Amniotic stem cell (primary cell): ENCODE results near the gene GPC5.

Source experiments
- DNase-seq: peaks from one replicate; lab custom pipeline; 2025; lab: John Stamatoyannopoulos, UW

The GPC5 gene

GRCh38 chr13:91721413-91721812 lies 323.0 kb downstream of the GPC5 start:
- DNase-seq = no peak

GRCh38 chr13:91722267-91722884 lies 324.0 kb downstream of the GPC5 start:
- DNase-seq = no peak

GRCh38 chr13:91724591-91724990 lies 326.2 kb downstream of the GPC5 start:
- no peak for DNase-seq

- no peak for DNase-seq
These were observed 327.2 kb downstream of the GPC5 start for GRCh38 chr13:91725646-91726045.

DNA sequence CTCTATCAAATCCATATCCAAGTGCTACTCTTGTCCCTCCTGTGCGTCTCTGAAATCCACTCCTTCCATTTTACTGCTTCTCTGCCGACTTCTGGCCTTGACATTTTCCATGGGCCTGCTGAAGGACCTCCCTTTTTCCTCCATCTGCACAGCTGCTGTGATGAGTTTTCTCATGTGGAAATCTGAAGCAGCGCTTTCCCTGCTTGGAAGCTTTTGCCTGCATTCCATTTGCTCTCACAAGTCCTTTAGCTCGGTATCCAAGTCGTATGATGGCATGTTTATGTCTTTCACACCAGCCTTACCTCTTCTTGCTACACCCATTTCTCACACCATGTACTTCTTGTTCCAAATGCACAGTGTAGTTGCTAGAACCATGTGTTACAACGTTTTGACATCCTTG lies 328.2 kb downstream of the GPC5 start:
- no peak for DNase-seq

DNA sequence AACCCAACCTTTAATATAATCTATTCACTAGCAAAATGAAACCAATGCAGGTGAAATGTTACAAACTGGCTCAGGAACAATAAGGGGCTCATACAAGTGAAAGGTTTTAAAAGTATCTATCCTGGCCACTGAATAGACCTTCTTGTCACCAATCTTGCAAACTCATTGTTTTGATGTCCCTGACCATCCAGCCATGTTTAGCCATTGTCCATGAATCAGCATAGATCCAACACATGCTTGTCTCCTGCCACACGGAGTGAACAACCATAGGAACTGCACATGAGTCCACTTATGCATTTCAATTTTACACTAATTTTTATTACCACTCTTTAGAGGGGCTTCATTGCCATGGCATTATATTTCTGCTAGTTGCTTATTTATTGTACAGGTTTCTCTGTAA lies 331.4 kb downstream of the GPC5 start:
- DNase-seq = no peak

DNA sequence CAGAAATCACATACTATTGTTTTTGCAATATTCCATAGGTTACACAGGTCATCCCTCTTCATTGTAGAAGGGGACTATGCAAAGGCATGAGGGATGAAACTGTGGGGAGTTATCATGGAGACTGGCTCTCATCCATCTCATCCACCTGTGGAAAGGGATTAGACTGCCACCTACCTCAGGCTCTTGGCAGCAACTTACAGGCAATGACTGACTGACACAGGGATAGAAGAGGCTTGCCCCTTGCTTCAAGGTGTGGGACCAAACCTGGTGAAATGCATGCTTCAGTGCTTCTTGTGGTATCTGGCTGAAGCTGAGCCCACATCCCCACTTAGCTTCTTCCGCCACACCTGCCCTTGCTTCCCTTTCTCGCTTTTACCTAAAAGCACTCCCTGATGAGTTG lies 341.3 kb downstream of the GPC5 start:
- DNase-seq = no peak

GRCh38 chr13:91740756-91741155 lies 342.3 kb downstream of the GPC5 start:
- DNase-seq = no peak

DNA sequence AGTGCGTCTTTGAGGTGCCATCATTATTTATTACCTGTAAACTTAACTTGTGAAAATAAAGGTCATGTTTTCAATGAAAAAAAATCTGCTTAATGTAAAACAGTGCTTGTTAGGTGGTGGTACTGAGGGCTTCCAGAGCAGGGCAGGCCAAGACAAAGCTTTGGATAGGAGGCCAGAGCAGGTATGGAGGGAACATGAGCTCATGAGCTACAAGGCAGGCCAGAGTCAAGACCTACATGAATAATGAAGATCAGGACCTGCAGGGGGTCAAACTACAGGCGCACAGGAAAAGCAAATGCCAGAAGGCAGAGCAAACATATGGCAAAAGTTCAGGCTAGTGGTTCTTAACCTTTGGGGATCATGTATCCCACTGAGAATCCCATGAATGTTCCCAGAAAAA lies 343.5 kb downstream of the GPC5 start:
- DNase-seq = no peak

- no peak for DNase-seq
These were observed 345.9 kb downstream of the GPC5 start for GRCh38 chr13:91744284-91744683.

- DNase-seq = no peak
These were observed 347.5 kb downstream of the GPC5 start for GRCh38 chr13:91745967-91746366.

- DNase-seq = no peak
These were observed 348.8 kb downstream of the GPC5 start for GRCh38 chr13:91747186-91747585.

DNA sequence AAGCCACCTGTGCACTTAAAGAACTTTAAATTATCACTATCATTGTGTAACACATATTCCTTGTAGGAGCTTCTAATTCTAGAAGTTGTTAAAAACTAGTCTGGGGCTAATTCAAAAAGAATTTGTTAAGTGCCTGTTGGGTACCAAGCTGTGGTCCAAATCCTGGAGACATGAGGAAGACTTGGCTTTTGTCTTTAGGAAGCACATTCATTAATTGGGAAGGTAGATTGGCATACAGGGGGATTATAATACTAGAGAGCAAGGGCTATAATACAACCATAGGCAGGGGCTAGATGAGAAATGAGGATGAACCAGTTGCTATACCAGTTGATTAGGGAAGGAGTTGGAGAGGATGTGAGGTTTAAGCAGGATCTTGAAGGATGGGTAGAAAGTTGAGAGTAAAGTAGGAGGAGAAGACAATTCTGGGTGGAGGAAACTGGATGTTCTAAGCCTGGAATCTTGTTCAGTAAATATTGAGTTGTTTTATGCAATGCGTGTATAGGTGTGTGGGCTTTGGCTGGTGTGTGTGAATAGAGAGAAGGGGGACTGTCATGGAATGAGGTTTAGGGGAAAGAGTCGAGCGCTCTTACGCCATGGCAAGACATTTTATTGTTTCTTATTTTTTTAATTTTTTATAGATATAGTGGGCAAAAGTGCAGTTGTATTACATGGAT lies 350.1 kb downstream of the GPC5 start:
- DNase-seq = no peak

GRCh38 chr13:91758724-91759123 lies 360.3 kb downstream of the GPC5 start:
- DNase-seq = no peak

GRCh38 chr13:91762957-91763356 lies 364.5 kb downstream of the GPC5 start:
- DNase-seq = no peak

GRCh38 chr13:91764527-91764926 lies 366.1 kb downstream of the GPC5 start:
- no peak for DNase-seq

- no peak for DNase-seq
These were observed 369.2 kb downstream of the GPC5 start for GRCh38 chr13:91767651-91768050.

DNA sequence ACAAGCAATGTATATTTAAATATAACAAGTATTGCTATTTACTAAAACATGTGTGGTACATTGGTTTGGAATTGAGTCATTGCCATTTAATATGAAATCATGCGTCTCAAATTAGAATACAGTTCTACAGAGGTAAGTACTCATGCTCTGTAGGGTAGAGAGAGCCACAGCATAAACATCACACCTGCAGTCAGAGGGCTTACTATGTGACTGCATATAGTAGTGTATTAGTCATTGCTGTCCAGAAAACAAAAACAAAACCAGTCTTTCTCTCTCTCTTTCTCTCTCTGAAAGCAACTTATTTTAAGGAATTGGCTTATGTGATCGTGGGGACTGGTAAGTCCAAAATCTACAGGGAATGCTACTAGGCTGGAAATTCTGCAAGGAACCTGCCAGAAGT lies 370.3 kb downstream of the GPC5 start:
- no peak for DNase-seq

DNA sequence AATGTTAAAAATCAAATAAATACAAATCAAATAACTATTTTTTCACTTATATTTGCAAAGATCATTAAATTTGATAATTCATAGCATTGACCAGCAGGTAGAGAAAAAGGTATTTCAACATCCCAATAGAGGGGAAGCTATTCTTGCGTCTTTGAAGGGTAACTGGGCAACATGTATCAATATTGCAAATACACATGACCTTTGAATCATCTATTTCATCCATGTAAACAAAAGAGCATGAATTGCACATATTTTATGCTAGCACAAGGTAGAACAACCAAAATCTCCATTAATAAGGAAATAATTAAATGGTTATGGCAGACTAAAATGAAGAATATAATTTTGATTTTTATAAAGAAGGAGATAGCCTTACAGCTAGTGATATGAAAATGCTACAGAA lies 372.8 kb downstream of the GPC5 start:
- no peak for DNase-seq

DNA sequence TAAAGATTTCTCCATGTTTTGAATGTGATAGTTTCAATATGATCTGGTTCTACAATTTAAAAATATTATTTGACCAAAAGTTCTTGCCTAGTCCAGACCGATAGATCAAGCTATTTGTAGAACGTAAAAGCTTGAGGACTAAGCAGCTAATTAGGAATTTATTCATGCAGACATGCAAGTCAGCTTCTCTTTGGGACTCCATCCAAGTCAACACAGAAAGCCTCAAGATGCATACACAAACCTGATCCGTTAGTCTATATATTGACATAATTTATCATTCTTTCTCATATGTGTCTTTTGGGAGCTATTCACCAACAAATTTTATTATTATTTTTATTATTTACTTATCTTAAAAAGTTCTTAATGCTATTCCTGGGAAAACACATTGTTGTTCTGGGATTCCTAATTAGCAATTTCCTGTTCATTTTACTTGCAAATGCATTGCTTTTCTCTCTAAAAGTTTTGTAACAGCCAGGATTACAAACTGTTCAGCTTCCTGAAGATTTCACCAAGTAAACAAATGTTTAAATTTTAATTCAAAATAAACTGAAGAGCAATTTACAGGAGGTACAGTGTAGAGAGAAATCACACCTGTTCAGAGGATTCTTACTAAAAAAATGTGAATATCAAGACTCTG lies 375.3 kb downstream of the GPC5 start:
- no peak for DNase-seq

DNA sequence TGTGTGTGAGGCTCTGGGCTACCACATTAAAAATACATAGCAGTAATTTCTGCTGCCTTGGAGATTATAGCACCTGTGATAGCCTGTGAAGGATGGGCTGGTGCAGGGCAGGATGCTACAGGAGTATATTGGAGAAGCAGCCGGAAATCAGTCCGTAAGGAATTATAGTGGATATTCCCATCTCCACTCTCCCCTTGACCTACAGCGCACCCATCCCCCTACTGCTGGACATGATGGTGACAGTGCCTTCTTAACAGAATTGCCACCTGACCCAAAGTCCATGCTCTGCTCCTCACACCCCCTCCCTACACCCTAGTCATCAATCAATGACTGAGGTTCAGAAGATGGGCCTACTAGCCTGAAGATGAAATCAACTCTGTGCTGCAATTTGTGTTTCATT lies 376.0 kb downstream of the GPC5 start:
- no peak for DNase-seq

GRCh38 chr13:91776611-91777193 lies 378.3 kb downstream of the GPC5 start:
- DNase-seq = no peak

DNA sequence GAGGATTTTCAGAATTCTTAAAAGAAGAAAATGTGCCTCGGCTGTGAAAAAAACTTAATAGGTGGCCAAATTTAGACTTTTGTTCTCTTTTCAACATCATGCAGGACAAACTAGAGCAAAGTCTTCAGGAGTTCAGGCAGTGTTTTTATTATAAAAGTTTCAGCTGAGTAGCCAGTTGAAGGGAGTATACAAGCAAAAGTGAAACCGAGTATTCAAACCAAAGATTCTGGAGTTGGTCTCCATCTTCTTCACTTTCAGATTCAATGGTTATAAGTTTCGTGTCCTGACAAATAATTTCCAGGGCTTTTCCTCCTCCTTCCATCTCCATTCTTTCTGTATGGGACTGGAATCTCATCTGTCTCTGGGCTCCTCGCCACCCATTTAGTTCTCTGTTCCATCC lies 379.7 kb downstream of the GPC5 start:
- no peak for DNase-seq
